NCI-H446 (cell line): Measurements from ENCODE around the gene PXN.
"Not testable (repeated sequence)": the region's sequence is repeated elsewhere in the genome, so short reads cannot be mapped to it uniquely, and the experiment has no call there.

ENCODE experiments used
- DNase-seq, 2 experiments: peaks; one replicate each; lab custom pipeline; 2025; lab: John Stamatoyannopoulos, UW

Gene PXN

DNA sequence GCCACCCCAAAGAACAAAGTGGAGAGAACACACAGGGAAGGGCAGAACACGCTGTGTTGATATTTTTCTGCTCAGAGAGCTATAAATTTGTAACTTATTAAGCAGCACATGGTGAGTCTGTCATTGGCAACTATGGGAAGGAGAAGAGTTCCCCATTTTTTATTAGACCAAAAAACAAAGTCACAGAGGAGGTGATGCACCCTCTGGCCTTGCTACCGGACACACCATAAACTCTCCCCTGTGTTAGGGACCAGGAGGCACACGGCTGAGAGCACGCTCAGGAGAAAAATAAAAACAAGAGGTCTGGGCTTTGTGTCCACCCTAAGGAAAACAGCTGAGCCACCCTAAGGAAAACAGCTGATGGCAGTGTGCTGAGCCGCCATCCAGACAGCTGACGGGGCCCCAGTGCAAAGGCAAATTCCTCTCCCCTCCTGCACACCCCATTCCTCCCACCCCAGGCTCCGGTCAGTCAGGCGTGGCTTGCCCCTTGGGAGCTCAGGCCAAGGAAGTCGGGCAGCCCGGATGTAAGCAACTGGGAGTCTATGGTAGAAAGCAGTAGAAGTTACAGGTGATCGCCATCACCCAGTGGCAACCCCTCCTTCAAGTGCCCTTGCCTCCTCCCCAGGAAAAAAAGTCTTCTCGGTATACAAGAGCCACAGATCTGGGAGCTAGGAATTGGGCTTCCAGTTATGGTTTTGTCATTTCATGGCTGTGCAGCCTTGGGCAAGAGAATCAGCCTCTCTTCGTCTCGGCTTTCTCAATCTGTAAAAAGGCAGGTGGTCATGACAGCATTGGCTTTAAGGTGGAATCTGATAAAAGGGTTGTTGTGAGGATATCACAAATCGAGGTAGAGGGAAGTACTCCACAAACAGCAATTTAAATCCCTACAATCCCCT, 2.4 kb downstream of the PXN start:
- DNase-seq = no peak

DNA sequence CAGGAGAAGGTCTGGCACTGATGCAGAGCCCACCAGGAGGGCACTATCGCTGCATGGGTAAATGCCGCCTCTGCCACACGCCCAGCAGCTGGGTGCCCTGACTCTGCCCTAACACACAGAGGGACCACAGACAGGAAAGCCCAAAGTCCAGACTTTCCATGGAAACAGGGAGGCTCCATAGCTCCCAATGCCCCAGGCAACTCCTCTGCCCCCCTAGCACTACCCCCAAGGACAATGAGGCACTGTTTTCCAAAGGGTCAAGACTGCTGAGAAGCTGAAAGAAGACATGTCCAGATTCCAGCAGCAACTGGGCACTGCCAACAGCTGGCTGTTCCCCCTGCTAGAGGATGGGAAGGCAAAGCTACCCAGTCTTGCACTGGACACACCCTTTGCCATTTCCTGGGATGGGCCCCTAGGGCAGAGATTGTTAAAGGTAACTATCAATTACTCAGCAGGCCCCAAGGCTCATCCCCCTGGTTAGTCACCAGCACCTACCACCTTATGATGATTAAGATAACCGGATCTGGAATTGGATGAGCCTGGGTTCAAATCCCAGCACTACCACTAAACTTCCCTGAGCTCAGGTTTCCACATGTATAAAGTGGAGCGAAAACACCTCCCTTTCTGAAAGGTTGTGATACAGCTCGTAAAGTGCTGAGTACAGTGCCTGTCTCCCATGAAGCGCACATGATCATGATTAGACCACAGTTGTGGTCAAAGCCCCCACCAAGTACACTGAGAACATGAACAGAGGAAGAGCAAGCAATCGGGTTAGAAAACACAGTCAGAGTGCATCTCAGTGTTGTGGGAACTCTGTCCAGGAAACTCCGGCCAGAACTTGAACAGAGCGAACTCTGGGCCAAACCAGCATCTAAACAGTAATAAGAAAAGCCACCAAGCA, 3.3 kb downstream of the PXN start:
- no peak for DNase-seq

DNA sequence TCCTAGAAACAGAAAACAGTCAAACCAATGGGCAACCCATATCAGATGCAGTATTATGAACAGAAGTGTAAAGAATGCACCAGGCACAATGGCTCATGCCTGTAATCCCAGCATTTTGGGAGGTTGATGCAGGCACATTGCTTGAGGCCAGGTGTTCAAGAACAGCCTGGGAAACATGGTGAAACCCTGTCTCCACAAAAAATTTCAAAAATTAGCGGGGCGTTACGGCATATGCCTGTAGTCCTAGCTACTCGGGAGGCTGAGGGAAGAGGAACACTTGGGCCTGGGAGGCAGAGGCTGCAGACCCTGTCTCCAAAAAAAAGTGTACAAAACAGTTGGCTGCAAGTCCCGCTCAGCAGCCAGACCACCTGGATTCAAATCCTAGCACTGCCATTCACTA, 4.9 kb downstream of the PXN start:
- DNase-seq = no peak

DNA sequence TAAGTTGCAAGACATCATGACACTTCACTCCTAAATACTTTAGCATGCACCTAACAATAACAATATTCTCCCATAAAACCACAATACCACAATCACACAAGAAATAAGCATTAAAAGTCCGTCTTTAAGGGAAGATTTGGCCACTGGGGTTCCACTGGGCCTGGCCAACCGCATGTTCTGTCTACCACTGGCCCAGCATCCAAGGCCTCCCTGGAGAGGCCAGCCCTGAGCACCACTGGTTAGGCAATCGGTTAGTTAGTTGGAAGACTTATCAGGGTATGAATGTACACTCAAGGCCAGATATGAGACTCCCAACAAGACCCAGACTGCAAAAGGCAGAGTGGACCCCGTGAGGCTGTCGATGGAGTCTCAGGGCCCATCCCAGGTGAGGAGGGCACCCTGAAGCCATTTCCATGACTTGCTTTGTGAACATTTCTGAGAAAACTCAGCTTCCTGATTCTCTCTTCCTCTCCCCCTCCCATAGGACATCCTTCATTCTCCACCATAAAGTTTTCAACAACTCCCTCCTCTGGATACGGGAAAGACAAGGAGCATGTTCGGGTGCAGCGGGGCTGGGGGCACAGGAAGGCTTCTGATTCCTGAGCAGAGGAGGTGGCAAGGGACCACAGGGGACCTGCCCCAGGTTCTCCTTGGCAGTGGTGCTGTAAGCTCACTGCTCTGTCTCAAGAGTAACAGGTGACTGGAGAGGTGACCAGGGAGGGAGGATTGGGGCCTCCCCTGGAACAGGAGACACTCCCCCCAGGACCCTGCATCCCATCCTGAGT, 5.9 kb downstream of the PXN start:
- no peak for DNase-seq

DNA sequence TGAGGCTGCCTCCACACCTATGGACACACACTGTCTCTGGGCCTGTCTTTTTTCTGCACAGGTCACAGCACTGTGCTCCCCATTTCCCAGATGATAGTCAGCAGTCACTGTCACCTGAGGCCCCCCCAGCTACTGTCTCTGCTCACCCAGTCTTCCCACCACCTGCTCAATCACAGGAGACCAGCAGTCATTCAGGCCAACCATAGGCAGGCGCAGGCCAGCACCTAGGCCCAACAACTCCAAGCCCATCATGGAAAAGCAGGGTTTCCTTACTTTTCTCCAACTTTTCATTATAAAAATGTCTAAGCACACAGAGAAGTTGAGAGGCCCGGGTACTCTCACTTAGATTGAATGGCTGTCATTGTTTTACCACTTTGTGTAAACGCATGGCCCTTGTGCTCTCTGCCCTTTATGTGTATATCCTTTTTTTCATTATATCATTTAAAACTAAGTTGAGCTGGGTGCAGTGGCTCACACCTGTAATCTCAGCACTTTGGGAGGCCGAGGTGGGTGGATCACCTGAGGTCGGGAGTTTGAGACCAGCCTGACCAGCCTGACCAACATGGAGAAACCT, 7.1 kb downstream of the PXN start:
- DNase-seq = no peak

DNA sequence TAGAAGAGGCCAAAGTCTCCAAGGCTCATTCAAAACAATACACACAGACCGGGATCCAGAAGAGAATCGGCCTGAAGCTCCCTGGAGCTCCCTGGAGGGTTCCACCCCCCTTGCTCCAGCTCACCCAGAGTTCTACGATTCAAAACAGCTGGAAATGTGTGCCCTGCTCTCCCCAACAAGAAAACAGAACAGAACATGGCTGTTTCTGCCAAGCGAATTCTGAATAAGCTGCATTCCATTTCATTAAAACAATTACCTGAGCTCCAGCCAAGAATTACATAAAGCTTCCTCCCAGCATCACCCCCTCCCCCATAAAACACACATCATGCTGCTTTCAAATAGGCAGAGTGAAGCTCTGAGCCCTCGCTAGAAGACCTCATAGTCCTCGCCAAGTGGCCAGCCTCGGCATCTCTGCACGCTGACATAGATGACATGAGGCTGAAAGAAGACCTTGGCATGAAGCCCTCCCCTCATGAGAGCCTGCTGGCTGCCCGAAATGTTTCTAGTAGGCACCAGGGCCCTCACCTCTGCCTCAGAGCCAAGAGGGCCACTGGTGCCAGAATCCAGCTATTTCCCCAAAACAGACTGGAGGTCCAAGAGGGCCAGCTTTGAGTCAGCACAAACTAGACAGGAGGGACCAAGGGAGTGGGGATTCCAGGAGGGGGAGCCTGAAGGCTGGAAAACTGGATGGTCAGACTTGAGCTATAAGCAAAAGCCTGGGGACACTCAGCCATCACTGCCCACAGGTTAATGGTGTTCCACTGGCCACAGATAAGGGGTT, 8.3 kb downstream of the PXN start:
- DNase-seq = peak; percentile 61 to 84

DNA sequence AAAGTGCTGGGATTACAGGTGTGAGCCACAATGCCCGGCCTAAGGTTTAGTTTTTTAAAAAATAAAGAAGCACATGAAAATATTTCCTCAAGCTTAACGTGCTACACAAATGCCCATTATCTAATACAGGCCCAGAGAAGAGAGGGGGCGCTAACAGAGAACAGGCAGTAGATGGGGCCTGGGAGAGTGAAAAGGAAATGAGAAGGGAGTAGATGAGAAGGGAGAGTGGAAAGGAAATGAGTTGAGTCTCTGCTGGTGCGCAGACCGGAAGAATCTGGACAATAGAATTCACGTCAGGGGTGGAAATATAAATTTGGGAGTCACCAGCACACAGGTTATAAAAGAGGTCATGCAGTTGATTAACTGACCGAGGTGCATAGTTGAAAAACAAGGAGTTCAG, 10.7 kb downstream of the PXN start:
- DNase-seq = no peak

DNA sequence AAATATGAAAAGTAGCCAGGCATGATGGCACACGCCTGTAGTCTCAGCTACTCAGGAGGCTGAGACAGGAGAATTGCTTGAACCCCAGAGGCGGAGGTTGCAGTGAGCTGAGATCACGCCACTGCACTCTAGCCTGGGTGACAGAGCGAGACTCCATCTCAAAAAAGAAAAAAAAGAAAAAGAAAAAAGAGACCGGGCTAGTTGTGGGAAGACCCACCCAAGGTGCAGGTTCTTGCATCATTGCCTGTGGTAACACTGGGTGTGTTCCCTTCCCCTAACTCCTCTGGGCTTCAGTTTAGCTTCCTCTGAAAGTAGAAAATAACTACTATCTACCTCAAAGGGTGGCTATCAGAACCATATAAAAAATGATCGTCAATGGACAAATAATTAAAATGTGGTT, 12.2 kb downstream of the PXN start:
- not testable (repeated sequence) for DNase-seq

DNA sequence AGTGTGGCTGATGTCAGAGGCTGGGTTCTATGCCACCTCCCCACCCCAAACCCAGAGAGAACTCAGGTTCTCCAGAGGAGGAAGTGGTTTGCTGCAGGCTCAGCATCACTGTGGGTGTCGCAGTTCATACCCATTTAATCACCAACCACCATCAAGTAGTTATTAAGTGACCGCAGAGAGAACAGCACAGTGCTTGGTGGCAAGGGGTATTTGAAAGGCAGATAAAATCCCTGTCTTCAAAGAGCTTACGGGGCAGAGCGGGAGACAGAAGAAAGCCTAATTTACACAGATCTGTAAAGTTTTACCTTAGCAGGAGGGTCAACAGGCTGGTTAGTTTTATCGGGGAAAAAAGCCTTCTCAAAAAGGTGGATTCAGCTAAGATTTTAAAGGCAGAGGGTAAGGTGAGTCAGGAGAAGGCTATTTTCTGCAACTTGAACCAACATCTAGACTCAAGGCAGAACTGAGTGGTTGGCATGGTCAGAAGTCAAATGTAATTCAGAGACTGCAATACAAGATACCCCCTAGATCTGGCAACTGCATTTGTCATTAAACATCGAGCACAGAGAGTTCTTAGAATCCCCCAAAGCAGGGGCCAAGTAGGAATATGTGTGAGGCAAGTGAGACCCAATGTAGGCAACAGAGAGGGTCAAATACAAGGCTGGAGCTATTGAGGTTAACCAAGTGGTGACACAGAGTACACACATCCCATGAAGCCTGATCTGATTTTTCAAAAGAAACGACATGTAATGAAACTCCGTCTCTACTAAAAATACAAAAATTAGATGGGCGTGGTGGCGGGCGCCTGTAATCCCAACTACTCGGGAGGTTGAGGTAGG, 13.2 kb downstream of the PXN start:
- DNase-seq = no peak

DNA sequence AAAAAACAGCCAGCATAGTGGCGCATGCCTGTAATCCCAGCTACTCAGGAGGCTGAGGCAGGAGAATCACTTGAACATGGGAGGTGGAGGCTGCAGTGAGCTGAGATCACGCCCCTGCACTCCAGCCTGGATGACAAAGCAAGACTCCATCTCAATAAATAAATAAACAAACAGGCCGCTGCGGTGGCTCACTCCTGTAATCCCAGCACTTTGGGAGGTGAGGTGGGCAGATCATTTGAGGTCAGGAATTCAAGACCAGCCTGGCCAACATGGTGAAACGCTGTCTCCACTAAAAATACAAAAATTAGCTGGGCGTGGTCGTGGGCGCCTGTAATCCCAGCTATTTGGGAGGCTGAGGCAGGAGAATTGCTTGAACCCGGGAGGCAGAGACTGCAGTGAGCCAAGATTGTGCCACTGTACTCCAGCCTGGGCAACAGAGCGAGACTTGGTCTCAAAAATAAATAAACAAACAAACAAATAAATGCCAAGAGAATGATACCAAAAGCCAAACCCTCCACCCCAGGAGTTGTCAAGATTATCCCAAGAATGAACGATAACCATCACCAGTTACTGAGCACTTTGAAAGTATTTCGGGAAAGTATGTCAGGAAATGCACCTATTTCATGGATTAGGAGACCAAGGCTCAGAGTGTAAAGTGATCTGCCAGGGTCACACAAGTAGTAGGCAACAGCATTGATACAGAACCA, 14.0 kb downstream of the PXN start:
- not testable (repeated sequence) for DNase-seq

DNA sequence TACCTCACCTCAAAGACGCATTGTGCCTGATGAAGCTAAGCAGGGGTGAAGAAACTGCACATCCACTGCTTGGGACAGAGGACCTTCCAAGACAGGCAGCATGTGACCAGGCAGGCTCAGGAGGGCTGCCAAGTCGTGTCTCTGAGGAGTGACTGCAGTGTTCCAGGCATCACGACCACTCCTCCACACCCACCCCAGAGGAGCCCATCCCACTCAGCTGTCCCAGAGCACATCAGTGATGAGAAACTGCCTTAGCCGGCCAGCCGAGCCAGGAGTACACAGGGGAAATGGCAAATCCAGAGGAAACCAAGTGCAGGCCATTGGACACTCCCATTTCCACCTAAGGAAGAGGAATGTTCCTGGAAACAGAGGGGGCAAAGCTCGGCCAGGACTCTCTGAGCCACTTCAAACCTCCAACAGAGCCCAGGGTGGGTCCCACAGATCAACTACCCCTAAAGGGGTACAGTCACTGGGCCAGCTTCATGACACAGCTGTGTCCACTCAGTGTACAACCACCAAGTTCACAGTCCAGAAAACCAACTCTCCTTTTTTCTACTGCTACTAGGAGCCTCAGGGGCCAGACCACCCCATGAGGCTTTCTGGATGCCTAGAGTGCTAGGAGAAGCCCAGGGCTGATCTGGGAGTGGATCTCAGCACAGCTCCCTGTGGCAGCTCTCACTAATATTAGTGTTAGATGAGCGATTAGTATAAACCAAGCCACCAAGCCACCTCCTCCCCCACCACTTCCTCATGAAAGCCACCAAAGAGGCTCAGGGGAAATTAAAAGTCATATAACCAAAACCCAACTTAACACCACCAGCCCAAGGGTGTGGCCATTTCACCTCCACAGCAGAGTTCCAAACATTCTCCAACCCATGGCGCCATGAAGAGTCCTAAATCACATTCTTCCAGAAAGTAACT, 15.4 kb downstream of the PXN start:
- no peak for DNase-seq

DNA sequence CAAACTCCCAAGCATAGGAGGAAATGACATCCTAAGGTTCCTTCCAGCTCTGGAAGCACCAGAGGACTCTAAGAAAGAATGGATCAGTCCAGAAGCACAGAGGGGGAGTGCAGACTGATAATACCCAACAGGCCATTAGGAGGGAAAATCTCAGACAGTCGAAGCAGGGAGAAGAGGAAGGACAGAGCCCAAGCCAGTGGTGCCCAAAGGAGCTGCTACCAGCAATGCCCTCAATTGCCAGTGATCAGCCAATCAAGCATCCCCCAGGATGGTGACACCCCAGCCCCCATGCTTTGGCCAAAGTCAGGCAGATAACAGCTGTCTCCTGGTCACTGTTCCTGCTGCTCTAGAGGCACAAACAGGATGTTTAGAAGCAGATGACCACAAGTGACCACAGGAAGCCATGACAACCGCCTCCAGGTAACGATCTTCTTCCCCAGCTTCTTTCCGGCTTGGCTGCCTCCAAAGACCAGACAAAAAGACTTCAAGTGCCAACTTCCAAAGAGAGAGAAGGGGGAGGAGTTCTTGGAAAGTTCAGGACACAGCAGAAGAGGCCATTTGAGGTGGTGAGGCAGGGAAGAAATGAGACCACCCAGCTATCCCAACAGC, 16.2 kb downstream of the PXN start:
- no peak for DNase-seq

DNA sequence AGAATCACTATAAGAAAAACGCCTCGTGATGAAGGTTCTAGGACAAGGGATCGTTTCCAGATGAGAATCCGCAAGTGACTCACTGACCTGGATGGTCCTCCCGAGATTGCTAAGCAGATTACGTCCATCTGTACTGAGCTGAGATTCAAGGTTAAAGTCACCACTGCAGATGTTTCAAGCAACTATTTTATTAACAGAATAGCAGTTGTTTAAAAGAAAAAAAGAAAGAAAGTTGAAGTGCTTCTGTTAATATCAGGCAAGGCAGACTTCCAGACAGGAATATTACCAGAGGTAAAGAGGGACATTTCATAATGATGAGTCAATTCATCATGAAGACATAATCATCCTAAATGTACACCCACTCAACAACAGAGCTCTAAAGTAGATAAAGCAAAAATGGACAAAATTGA, 17.9 kb downstream of the PXN start:
- no peak for DNase-seq

DNA sequence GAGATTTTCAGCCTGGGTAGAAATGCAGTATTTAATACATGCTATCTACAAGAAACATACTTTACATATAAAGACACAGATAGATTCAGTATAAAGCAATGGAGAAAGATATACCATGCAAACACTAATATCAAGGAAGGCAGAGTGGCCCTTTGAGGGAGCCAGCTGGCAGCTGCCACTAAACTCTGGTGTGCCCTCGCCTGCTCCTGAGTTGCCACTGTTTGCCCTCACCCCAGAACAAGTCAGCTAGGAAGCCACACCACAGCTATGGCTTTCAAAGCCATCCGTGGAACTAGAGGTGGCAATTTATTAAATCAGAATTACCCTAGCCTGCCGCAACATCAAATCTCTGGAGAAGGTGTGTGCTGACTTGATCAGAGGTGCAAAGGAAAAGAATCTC, 18.3 kb downstream of the PXN start:
- no peak for DNase-seq

DNA sequence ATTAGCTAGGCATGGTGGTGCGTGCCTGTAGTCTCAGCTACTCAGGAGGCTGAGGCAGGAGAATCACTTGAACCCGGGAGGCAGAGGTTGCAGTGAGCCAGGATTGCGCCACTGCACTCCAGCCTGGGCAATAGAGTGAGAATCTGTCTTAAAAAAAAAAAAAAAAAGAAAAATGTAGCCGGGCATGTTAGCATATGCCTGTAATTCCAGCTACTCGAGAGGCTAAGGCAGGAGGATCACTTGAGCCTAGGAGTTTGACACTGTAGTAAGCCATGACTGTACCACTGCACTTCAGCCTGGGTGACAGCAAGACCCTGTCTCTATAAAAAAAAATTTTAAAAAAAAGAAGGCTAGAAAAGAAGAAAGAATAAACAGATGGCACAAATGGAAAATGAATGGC, 18.8 kb downstream of the PXN start:
- not testable (repeated sequence) for DNase-seq

DNA sequence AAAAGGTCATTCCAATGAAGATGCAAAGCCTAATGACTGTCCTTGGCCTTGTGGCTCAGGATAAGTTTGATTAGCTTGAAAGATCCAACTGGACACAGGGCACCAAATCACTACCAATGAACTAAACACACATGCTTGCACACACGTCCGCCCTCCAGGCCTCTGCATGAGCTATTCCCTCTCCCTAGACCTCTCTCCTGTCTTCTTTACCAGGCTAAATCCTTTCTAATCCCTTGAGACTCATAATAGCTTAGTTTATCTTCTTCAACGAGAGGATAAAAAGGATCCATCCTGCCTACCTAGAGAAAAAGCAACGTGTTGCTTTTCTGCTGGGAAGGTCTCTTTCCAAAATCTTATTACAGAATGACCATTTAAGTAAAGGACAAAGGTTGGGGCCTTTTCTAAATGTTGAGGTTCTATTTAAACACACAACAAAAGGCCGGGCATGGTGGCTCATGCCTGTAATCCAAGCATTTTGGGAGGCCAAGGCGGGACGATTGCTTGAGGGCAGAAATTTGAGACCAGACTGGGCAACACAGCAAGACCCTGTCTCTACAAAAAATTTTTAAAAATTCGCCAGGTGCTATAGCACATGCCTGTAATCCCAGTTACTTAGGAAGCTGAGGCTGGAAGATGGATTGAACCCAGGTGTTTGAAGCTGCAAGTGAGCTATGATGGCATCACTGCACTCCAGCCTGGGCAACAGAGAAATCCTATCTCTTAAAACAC, 22.4 kb downstream of the PXN start:
- DNase-seq = no peak

DNA sequence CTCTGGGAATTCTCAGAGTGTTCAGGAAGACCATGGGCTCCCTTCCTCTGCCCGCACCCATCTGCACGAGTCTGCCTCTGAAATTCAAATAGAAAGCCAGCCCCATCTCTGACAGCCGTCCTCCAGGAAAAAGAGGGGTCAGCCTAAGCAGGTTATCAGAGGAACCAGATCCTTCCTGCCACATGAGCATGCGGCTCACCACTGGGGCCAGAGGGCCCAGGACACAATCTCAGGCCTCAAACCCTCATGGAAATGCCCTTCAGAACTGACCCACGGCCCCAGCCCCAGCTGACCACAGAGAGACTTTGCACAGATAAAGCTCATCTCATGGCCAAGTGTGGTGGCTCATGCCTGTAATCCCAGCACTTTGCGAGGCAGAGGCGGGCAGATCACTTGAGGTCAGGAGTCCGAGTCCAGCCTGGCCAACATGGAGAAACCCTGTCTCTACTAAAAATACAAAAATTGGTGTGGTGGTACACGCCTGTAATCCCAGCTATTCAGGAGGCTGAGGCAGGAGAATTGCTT, 23.2 kb downstream of the PXN start:
- no peak for DNase-seq
